NCI-H774 (cell line): ENCODE measurements around the gene SNU13.
"Not testable (repeated sequence)": the region's sequence is repeated elsewhere in the genome, so short reads cannot be mapped to it uniquely, and the experiment has no call there.

Experiments
- DNase-seq: peaks from one replicate; lab custom pipeline; 2025; lab: John Stamatoyannopoulos, UW

Gene SNU13

DNA sequence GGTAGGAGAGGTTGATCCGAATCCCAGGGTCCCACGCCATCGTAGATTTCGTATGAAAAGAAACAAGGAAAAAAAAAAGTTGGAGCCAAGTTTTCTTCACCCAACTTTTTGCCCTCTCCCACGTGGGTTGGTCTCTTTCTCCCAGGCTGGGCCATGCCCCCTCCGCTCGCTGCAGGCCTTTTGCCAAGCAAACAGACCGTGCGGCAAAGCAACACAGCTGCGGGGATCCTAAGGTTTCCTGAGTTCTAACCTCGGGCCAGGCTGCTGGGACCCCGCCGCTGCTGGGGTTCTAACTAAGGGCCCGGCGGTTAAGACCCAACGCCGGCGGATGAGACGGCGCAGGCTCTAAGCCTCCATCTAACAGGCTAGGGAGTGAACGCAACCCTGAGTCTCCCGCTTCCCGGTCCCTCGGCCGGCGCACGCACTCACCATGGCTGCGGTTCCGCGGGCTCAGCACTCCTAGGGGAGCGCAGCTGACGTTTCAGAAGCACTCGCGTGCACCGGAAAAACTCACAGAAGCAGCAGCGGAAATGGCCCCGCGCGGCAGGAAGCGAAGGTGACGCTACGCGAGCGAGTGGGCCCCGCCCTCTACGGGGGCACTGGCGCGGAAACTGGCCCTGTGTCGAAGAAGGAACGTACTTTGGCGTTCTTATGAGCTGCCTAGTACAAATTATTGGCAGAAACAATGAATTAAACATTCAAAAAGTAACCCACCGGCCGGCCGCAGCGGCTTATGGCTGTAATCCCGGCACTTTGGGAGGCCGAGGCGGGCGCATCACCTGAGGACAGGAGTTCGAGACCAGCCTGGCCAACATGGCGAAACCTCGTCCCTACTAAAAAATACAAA is at the start of gene SNU13:
SNU13 (minus strand) TSS at position 503 of the 847 bp plus-strand sequence; CDS start at position 432, 71 bp downstream.
- DNase-seq, result peak; percentile 75

DNA sequence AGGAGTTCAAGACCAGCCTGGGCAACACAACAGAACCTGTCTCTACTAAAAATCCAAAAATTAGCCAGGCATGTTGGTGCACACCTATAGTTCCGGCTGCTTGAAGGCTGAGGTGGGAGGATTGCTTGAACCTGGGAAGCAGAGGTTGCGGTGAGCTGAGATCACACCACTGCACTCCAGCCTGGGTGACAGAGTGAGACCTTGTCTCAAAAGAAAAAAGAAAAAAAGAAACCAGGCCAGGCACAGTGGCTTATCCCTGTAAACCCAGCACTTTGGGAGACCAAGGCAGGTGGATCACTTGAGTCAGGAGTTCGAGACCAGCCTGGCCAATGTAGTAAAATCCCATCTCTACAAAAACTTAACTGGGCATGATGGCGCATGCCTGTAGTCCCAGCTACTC is 44.6 kb upstream of the SNU13 start:
- DNase-seq, result not testable (repeated sequence)

DNA sequence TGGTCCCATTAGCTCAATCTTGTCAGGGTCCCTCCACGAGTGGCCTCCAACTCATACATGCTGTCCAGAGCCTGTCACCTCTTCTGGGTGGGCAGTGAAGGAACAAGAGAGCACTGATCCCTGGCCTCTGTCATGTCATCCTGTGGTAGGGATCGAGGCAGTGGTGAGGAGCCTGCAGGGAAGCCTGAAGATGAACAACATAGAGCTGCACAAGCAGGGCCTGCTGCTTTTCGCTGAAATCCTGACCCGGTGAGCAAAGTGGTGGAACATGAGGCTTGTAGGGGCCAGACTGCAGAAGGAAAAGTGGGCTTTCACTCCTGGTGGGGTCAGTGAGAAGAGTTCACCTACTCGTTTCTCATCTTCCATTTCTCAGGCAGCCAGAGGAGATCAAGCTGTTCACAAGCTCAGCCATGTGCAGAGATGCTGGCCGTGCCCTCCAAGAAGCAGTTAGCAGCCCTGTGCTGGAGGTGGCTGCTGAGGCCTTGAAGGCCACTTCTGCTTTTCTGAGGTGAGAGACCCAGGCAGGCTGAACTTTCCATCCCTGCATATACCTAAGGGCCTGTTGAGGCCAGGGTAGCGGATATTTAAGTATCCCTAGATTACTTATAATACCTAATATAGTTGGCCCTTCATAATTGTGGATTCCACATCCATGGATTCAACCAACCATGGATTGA is 43.6 kb upstream of the SNU13 start:
- DNase-seq, result no peak

DNA sequence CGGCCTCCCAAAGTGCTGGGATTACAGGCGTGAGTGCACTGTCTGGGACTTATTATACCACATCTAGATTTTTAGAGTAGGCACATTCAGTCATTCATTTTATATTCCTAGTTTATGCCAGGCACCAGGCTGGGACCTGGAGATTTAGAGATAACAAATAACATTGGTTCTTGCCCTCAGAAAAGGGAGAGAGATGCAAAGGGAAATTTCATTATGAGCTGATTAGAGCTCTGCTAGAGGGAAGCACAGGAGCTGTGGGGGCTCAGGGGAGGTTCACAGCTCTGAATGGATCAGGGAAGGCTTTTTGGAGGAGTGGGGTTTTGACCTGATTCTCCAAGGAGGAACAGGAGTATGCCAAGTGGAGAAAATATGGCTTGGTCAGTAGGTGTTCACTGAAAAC is 42.9 kb upstream of the SNU13 start:
- no peak for DNase-seq

DNA sequence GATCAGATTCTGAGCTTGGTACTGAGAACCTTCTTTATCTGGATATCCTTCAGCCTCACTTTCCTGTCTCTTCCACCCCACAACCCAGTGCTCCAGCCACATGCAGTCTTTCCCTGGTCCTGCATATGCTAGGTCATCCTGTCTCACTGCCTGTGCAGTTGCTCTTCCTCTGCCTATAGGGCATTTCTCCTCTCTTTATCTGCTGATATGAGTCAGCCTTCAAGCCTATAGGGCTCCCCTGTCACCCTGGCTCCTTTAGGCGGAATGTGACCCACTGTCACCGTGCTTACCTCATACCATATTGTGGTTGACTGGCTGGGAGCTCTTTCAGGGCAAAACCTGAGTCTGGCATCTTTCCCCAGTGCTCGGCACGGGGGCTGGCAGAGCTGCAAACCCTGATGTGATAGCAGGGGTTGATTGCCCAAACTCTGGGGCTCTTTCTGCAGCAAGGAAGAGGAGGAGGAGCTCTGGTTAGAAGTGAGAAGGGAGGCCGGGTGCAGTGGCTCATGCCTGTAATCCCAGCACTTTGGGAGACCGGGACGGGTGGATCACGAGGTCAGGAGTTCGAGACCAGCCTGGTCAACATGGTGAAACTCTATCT is 36.9 kb upstream of the SNU13 start:
- no peak for DNase-seq

DNA sequence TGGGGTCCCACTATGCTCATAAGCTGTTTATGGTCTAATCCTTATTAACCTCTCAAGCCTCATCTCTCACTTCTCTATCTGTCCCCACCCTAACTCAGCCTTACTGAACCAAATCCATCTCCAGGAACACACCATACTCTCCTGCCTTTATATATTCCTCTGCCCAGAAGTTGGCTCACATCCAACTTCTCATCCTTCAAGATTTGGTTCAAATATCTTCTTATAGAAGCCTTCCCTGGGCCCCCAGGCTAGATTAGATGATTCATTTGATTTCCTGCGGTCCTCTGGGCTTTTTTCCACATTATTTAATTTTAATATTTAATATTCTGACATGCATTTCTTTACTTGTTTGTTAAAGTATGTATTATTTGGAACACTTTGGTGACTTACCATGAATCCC is 33.8 kb upstream of the SNU13 start:
- no peak for DNase-seq

DNA sequence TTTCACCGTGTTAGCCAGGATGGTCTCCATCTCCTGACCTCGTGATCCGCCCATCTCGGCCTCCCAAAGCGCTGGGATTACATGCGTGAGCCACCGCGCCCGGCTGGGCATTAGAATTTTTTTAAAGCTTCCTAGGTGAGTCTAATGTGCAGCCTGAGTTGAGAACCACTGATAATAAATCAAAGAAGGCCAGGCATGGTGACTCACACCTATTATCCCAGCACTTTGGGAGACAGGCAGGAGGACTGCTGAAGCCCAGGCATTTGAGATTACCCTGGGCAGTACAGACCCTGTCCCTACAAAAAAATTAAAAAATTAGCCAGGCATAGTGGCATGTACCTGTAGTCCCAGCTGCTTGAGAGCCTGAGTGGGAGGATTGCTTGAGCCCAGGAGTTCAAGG is 24.3 kb upstream of the SNU13 start:
- DNase-seq, result no peak

DNA sequence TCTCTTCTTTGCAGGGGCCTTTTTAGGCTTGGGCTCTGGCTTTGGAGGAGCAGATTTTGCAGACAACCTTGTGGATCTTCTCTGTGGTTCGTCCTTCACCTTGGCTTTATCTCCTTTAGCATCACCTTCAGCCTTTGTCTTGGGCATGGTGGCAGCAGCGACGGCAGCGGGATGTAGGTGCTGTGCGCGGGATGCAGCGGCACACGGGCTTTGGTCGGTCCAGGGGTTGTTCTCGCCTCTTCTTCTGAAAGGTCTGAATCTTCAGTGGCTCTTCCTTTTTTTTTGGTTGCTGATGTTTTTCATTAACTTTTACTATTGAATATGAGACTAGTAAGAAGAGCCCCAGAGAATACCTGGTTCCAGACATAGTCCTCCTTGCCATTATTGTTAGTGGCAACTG is 20.7 kb upstream of the SNU13 start:
- DNase-seq, result no peak

DNA sequence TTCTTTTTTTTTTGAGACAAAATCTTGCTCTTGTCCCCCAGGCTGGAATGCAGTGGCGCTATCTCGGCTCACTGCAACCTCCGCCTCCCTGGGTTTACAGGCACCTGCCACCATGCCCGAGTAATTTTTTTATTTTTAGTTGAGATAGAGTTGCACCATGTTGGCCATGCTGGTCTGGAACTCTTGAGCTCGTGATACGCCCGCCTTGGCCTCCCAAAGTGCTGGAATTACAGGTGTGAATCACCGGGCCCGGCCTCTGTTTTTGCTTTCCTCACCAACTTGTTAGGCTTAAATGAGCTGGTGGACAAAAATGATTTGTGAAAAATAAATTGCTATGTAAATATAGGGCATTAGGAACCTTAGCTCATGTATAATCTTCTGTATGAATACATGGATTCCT is 14.1 kb upstream of the SNU13 start:
- no peak for DNase-seq

DNA sequence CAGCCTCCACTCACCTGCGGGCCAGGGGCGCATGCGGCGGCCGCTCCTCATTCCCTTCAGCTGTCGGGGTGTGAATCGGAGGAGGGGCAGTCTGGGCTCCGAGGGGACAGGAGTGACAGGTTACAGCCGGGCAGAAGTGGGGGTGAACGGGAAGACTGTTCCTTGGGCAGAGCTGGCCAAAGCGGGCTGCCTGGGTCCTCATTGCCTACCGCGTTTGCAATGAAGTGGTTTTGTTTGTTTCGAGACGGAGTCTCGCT is 11.4 kb upstream of the SNU13 start:
- no peak for DNase-seq

DNA sequence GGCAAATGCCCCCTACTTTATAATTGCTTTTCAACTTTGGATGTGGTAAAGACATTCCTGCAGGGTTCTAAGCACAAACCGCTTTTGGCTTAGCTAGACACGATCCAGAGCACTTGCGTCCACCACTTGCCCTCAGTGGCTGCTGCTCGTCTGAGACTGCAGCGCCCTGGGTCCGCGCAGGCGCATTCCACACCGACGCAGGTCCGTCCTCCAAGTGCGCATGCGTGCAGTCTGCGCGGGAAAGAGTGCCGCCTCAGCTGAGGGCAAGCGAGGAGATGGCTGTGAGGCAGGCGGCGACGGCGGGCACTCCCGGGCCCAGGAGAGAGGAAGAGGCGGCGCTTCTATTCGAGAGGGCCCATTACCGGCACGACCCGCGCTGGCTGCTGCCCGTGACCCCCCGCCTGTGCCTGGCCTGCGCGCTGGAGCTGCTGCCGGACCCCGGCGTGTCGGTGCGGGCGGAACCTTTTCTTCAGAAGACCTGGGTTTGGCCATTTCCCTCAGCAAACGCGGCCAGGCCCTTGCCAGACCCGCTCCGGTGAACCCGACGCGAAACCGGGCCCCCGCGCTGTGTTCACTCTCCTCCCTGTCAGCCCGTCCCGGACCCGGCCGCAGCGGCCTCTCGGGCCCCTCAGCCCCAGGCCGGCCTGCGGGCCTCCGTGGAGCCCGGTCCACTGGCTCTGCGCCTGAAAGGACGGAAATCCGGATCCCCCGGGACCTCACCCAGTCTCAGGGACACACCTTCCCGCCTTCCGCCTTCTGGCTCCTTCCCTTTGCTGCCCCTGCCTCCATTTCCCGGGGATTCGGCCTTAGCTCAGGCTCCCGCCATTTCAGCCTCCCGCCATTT is 10.8 kb upstream of the SNU13 start, which contains the start of gene MEI1:
MEI1 (plus strand) TSS at position 240 of the 844 bp plus-strand sequence; CDS start at position 276, 36 bp downstream.
- no peak for DNase-seq

DNA sequence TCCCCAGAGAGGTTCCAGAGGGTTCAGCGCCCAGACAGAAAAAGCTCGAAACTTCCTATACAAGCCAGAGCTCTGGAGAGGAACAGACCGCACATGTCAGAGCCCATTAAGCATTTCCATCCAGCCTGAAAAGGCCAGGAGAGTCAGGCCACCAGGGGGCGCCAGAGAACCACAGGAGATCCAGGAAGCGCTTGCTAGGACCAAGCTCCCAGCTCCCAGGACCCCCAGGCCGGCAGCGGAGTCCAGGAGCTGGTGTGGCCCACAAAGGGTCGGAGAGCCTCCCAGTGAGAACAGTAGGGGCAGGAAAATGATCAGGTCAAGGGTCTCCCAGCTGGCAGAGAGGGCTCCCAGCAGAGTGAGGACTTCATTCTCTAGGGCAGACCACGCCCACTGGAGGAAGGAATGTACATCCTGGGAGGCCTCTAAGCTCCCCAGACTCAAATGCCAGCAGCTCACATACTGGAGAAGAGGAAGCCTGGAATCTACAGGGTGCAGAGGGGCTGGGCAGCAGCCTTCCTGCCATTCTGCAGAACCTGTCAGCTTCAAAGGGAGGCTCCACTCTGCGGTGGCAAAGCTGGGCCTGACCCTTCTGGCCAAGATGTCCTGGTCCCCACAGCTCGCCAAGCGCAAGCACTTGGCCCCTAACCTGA is 8.6 kb upstream of the SNU13 start:
- DNase-seq, result peak; percentile 50

DNA sequence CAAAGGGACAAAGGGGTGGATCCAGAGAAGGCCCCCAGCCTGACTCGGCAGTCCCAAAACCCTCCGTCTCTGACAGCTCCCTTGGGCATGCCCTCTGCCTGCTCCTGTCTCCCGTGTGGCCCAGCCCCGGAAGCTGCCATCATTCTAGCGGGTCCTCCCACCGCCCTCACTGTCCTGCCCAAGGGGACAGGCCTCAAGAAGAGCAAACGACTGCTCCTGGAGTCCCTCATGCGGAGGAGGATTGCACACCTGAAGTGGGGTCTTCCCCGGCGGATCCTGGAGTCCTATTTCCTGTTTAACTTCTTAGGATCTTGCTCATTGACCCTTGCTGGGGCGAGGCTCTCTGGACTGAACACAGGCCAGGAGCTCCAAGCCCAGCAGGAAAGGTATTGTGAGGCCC is 8.0 kb upstream of the SNU13 start:
- DNase-seq, result no peak

DNA sequence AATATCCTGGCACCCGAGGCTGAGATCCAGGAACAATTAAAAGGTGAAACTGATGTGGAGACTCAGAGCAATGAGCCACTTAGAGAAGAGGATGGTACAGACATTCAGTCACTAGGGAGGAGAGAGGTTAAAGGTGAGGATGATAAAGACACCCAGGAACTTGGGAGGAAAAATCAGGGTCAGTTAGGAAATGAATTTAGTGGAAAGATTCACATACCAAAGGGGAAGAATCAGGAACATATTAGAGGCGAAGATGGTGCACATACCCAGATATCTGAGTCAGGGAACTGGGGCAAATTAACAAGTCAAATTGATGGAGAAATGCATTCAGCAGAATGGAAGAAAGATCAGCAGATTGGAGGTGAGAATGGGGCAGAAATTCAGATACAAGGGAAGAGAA is 6.5 kb upstream of the SNU13 start:
- no peak for DNase-seq

DNA sequence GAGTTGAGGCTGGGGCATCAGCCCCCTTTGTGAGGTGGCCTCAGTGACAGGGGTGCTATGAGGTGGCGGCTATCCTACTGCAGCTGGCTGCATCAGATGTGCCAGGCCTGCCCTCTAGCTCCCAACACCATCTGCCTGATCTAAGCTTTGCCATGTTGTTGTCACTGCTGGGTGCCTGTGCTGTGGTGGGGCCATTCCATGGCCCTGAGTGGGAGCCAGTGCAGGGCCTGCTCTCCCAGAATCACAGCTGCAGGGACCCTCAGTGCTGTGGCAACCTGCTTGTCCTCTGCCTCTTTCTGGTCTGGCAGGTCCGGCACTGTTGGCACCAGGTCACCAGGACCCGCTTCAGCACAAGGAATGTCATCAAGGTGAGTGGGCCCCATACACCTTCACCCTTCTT is 1.8 kb upstream of the SNU13 start:
- no peak for DNase-seq

DNA sequence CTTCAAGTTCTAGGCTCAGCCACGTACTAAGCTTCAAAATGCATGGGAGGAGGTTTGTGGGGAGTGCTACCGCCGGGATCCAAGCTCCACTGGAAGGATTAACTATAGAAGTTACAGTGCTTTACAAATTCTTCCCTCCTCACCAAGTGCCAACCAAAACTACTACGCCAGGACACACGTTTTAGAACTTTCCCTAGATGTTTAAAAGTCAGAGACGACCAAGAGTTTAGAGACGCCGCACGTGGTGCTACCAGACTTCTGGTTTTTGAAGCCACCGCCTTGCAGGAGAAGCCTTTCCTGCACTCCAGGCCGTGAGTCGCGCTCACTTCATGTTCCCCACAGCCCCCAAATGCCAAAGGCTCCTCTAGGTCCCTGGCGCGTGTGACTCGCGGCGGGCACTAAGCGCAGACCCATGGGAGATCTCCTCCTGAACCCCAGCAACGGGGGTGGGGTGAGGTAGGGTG is 734 bp downstream of the SNU13 start:
- DNase-seq, result no peak

DNA sequence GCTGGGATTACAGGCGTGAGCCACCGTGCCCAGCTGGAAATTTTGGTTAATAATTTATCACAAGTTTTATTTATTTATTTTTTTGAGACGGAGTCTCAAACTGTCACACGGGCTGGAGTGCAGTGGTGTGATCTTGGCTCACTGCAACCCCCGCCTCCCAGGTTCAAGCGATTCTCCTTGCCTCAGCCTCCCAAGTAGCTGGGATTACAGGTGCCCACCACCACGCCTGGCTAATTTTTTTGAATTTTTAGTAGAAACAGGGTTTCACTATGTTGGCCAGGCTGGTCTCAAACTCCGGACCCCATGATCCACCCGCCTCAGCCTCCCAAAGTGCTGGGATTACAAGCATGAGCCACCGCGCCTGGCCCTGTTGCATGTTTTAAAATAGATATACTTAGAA is 1.8 kb downstream of the SNU13 start:
- not testable (repeated sequence) for DNase-seq

DNA sequence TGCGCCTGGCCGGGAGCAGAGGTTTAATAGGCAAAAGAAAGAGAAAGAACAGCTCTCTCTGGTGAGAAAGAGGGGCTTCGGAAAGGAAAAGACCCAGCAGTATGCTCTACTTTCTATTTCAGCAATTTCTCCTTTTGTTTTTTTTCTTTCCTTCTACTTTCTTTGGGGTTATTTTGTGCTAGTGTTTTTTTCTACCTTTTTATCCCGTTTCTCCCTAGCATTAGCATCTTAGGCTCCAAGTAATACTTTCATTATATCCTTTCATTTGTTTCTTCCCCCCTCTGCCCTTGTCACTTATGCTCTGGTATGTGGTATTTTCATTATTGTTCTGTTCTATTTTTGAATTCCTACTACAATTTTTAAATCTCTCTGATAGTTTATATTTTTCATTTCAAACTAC is 4.5 kb downstream of the SNU13 start:
- DNase-seq, result no peak

DNA sequence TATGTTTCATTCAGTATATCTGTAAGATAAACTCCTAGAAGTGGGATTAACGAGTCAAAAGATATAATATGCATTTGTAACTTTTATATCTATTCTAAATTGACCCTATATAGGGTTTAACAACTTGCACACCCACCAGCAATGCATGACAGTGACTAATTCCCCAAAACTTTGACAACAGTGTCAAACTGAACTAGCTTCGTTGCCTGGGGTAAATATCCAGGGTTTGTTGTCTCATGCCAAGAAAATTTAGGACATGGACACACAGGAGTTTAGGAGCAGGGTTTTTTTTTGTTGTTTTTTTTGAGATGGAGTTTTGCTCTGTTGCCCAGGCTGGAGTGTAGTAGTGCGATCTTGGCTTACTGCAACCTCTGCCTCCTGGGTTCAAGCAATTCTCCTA is 5.1 kb downstream of the SNU13 start:
- DNase-seq, result no peak

DNA sequence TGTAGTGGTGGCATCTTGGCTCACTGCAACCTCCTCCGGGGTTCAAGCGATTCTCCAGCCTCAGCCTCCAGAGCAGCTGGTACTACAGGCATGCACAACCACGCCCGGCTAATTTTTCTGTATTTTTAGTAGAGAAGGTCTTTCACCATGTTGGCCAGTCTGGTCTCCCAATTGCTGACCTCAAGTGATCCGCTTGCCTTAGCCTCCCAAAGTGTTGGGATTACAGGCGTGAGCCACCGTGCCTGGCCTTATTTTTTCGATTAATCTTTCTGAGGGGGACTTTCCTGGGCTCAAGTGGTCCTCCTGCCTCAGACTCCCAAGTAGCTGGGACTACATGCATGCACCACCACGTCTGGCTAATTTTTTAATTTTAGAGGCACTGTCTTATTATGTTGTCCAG is 5.6 kb downstream of the SNU13 start:
- DNase-seq, result no peak

DNA sequence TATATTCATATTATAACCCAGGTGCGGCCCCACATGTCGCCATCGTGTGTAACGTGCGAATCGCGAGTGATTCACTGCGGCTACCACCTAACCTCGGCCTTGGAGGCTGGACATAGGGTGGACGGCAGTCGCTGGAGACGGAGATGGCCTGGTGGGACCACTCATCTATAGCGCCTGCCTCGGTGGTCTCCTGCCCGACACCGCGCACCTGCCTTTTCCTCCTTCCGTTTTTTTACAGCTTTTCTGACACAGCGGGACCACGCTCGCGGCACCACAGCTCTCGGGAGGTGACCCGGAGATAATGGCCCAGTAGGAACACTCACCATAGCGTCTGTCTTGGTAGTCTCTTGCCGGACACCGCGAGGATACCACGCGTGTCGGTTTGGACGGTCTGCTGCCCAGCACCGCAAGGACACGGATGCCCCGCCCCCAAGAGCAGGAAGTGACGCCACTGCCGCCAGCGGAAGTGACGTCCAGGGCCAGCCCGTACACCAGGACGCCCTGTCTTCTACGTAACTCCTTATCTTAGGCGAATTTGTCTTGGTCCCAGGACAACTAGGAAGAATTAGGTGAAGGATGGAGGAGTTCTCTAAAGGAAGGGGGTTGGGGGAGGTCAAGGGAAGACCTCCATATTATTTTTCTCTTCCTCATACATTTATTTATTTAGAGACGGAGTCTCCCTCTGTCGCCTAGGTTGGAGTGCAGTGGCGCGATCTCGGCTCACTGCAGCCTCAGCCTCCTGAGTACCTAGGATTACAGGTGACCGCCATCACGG is 6.4 kb downstream of the SNU13 start:
- peak; percentile 72 for DNase-seq
